Activated CD4-positive, CD25-positive, alpha-beta regulatory T cell treated with anti-CD3 and anti-CD28 coated beads, Interleukin-2, amount 50 U/mL, for 16 hours (primary cell): ENCODE results near the gene TAOK2.
"Not testable (repeated sequence)": the region's sequence is repeated elsewhere in the genome, so short reads cannot be mapped to it uniquely, and the experiment has no call there.

ENCODE experiments used
- DNase-seq: peaks from one replicate; pipeline ENCODE4 v3.0.0-alpha.2; 2020; ENCODE audit warnings: low read depth, low spot score

The TAOK2 gene

GRCh38 chr16:30023586-30023985, 49.9 kb downstream of the TAOK2 start:
- DNase-seq, result no peak

- no peak for DNase-seq
Observed at GRCh38 chr16:30024451-30024850, 50.8 kb downstream of the TAOK2 start.

- no peak for DNase-seq
Observed at GRCh38 chr16:30025156-30025555, 51.5 kb downstream of the TAOK2 start.

DNA sequence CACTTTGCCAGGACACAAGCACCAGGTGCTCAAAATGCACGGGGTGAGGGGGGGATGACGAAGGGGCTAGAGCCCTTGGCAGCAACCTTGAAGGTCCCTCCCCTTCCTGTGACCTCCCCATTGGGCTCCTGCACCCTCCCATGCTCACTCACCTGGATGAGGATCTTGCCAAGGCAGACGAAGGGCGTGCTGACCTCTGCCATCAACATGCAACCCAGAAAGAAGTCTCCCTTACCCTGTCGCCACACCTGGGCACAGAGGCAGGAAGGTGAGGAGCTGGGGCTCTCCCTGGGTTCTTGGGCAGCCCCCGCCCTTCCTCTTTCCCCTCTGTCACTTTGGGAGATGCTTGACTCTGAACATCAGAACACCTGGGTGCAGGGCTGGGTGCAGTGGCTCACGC, 51.9 kb downstream of the TAOK2 start:
- no peak for DNase-seq

DNA sequence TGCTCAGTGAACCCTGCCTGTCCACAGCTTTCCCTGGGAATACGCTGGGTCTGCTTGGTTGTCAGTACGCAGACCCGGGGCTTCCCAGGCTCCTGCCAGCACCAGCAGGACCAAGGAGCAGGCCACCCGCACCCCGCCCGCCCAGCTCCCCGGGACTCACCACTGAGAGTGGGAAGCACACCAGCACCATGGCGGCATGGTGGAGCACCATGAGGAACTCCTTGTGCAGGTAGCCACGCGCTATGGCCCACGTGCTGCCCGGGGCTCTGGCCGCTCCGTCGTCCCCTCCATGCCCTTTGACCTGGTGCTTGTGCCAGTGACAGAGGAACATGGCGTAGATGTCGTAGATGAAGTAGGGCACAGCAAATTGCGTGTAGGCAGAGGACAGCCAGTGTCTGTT, 52.8 kb downstream of the TAOK2 start:
- no peak for DNase-seq

DNA sequence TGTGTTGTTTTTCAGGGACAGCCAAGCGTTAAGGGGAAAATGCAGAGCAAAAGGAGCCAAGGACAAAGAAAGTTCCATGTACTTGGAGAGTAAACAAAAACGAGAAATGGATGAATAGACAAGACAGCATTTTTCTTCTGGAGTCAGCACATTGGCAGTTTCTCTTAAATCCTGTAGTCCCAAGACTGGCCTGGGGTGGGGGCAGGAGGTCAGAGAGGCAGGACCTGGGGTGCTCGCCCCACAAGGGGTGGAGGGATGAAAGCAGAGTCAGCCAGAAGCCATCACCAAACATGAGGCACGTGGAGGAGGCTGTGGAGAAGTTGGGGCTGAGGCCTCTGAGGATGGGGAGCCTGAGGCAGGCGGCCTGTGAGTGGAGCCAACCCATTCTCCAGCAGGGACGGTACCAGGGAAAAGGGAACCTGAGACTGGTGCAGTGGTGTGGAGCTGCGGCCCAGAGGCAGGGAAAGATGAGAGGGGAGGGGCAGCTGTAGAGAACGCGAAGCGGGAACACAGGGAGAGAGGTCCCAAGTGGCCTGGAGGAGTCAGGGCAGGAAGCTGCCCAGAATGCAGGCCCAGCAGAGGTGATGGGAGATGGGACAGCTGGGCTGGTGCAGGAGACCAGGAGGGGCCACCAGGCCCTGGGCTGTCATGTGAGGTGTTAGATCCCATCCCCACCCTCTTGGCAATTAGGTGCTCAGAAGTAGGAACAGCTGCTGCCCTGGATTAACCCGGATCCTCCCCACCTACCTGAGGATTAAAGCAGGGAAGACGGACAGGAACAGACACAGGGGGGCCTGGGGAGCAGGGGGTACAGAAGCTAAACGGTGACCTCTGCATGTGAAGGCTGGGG, 54.1 kb downstream of the TAOK2 start:
- DNase-seq, result no peak

- no peak for DNase-seq
Observed at GRCh38 chr16:30028438-30029076, 54.9 kb downstream of the TAOK2 start.

GRCh38 chr16:30030011-30030685, 56.5 kb downstream of the TAOK2 start:
- DNase-seq, result no peak

DNA sequence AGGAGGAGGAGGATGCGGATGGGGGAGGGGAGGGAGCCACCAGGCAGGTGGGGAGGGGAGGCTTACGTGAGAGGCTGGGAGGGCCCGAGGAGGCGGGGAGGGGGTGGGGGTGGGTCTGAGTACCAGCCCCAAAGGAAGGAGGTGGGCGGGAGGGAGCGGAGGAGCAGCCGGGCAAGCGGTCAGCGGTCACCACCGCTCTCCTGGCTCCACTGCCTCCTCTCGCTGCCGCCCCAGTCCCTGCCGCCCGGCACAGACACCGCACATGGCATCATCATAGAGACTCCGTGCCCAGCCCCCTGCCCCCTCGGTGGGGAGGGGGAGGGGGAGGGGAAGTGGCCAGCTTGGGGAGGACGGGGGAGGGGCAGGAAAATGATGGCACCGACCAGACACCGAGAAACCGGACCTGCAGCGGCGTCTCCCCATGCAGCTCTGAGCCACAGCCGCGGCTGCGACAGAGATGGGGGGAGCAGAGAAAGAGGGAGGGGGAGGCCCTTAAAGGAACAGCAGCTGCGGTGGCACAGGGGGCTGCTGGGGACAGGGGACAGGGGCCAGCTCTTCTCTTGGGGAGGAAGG, 57.3 kb downstream of the TAOK2 start, which contains the start of gene TLCD3B:
TLCD3B (minus strand) TSS at position 431 of the 573 bp plus-strand sequence. CDS start 744 bp downstream, outside the sequence.
- no peak for DNase-seq

DNA sequence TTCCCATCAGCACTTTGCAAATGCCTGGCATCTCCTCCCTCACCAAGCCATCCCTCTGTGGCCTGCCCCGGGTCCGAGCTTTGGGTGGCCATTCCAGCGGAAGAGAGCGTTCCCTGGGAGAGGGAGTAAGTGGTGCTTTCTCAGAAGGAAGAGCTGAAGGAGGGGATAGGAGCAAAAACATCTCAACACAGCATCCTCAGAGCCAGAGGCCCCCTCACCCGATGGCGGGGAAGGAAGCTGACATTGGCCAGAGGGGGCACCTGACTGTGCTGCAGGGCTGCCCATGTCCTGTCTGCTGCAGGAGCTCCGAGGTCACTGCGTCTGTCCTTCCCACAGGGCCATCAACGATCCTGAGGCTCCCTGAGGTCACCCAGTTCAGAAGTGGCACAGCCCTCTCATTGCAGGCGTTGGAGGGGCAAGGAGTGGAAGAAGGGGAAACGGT, 57.8 kb downstream of the TAOK2 start:
- DNase-seq, result no peak

DNA sequence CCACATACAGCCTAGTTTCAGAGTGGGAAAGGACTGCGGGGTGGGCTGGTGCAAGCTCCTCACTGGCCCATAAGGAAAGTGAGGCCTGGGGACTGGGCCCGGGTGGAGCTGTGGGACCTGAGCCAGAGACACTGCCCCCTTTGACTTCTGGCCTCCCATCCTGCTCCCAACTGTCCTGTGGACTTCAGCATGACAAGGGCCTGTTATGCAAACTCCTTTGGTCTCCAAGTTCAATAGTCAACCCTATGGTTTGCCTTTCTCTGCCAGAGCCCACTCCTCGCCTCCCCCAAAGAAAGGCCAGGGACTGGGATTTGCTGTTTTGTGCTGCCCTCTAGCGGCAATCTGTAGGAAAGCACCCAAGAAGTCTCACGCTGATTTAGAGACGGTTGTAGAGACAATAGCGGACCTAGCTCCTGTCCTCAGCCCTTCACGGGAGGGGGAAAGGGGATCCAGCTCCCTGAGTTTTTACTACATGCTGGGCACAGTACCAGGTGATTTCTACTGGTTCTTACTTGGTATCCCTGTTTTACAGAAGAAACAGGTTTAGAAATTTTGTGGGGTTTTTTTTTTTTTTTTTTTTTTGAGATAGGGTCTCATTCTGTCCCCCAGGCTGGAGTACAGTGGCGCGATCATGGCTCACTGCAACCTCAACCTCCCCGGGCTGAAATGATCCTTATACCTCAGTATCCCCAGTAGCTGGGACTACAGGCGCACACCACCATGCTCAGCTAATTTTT, 58.6 kb downstream of the TAOK2 start:
- DNase-seq, result peak; percentile 24

DNA sequence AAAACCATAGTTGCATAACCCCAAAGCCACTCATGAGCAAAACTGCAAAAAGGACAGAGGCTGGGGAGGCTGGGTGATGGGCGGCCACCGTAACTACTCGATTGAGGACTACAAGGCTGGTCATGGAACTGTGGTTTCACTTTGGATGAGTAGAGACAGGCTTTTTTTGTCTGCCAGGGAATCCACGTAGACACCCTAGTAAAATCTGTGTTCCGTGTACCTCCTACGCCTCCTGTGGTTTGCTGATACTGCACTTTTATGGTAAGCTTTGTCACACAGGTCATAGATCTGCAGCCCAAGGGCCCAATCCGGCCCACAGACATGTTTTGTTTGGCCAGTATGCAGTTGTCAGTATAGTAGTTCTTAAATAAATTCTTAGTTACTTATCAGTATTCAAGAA, 59.6 kb downstream of the TAOK2 start:
- no peak for DNase-seq

DNA sequence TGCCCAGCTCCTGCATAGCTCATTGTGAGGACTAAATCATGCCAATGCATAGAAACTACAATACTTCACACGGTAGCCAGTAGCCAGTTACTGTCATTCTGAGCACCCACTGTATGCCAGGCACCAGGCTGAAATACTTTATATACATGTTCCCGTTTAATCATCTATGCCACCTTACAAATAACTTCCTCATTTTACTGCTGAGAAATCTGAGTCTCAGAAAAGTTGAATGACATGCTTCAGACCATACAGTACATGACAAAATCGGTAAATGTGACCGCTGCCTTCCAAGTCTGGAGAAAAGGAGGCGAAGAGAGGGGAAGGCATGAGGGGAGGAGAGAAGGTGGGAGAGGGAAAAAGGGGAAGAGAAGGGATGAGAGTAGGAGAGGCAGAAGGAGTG, 66.6 kb downstream of the TAOK2 start:
- no peak for DNase-seq

DNA sequence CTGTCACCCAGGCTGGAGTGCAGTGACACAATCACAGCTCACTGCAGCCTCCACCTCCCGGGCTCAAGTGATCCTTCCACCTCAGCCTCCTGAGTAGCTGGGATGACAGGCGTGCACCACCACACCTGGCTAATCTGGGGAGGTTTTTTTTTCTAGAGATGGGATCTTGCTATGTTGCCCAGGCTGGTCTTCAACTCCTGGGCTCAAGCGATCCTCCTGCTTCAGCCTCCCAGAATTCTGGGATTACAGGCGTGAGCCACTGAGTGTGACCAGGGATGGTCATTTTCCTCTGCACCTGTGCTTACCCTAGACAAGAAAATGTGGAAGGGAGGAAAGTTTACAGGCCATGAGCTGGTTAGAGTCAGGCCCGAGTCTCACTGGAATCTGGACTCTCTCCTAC, 67.0 kb downstream of the TAOK2 start:
- not testable (repeated sequence) for DNase-seq

- no peak for DNase-seq
Observed at GRCh38 chr16:30041841-30042240, 68.2 kb downstream of the TAOK2 start.
